Putamen (tissue), 1 donor: ENCODE measurements around the gene RUNDC1.
"Not testable (repeated sequence)": the region's sequence is repeated elsewhere in the genome, so short reads cannot be mapped to it uniquely, and the experiment has no call there.

ENCODE experiments used
- DNase-seq: peaks from one replicate; pipeline ENCODE4 v3.0.0-alpha.2; 2016; ENCODE audit warnings: low spot score

The RUNDC1 gene

GRCh38 chr17:42980274-42980765, at the start of gene RUNDC1:
TSS of gene RUNDC1 (plus strand) at chr17:42980565. CDS start at chr17:42980577, 12 bp downstream.
- DNase-seq: peak; percentile 90

GRCh38 chr17:42937712-42938596, 42.4 kb upstream of the RUNDC1 start:
- peak; percentile 13 for DNase-seq

- no peak for DNase-seq
Measured at GRCh38 chr17:42944211-42944610, 36.2 kb upstream of the RUNDC1 start.

GRCh38 chr17:42946812-42947211, 33.6 kb upstream of the RUNDC1 start:
- no peak for DNase-seq

GRCh38 chr17:42950044-42950783, 30.2 kb upstream of the RUNDC1 start:
- no peak for DNase-seq

- no peak for DNase-seq
Measured at GRCh38 chr17:42953669-42954068, 26.7 kb upstream of the RUNDC1 start.

- DNase-seq: peak; percentile 90
Measured at GRCh38 chr17:42964161-42964932, 16.0 kb upstream of the RUNDC1 start, which contains the start of gene AARSD1. TSS of gene AARSD1 (minus strand) at chr17:42964454. CDS start at chr17:42964440, 14 bp downstream.

GRCh38 chr17:42967925-42968324, 12.4 kb upstream of the RUNDC1 start:
- DNase-seq: no peak

GRCh38 chr17:42969001-42969581, 11.3 kb upstream of the RUNDC1 start:
- no peak for DNase-seq

- DNase-seq: no peak
Measured at GRCh38 chr17:42971589-42971988, 8.8 kb upstream of the RUNDC1 start.

GRCh38 chr17:42973323-42973722, 7.0 kb upstream of the RUNDC1 start:
- not testable (repeated sequence) for DNase-seq

- no peak for DNase-seq
Measured at GRCh38 chr17:42975265-42975664, 5.1 kb upstream of the RUNDC1 start.

- not testable (repeated sequence) for DNase-seq
Measured at GRCh38 chr17:42975701-42976100, 4.7 kb upstream of the RUNDC1 start.

GRCh38 chr17:42979511-42980273, 673 bp upstream of the RUNDC1 start, which contains the start of gene PTGES3L:
TSS of gene PTGES3L (minus strand) at chr17:42980080. CDS start at chr17:42980053, 27 bp downstream.
- peak; percentile 58 for DNase-seq

- DNase-seq: peak; percentile 61
Measured at GRCh38 chr17:42980766-42981397, 517 bp downstream of the RUNDC1 start.

- no peak for DNase-seq
Measured at GRCh38 chr17:42982266-42982665, 1.9 kb downstream of the RUNDC1 start.

- no peak for DNase-seq
Measured at GRCh38 chr17:42985225-42985624, 4.9 kb downstream of the RUNDC1 start.

- no peak for DNase-seq
Measured at GRCh38 chr17:42989141-42989540, 8.8 kb downstream of the RUNDC1 start.

- no peak for DNase-seq
Measured at GRCh38 chr17:42989726-42990652, 9.6 kb downstream of the RUNDC1 start.
